Measurements from ENCODE around the gene FLT1.

Gene FLT1

GRCh38 chr13:28426381-28426780, 68.5 kb downstream of the FLT1 start:
- no peak for DNase-seq (ENCODE audit: low read depth)

- DNase-seq (ENCODE audit: low read depth): no peak
Observed at GRCh38 chr13:28425793-28426192, 69.1 kb downstream of the FLT1 start.

GRCh38 chr13:28424541-28424940, 70.4 kb downstream of the FLT1 start:
- DNase-seq (ENCODE audit: low read depth): no peak

- peak; percentile 30 for DNase-seq (ENCODE audit: low read depth)
Observed at GRCh38 chr13:28423010-28423409, 71.9 kb downstream of the FLT1 start.

- no peak for DNase-seq (ENCODE audit: low read depth)
Observed at GRCh38 chr13:28421676-28422410, 73.1 kb downstream of the FLT1 start.

- no peak for DNase-seq (ENCODE audit: low read depth)
Observed at GRCh38 chr13:28420704-28421103, 74.2 kb downstream of the FLT1 start.

- DNase-seq (ENCODE audit: low read depth): no peak
Observed at GRCh38 chr13:28415994-28416421, 78.9 kb downstream of the FLT1 start.

- DNase-seq (ENCODE audit: low read depth): no peak
Observed at GRCh38 chr13:28413999-28414398, 80.9 kb downstream of the FLT1 start.

GRCh38 chr13:28412981-28413380, 81.9 kb downstream of the FLT1 start:
- no peak for DNase-seq (ENCODE audit: low read depth)

GRCh38 chr13:28411831-28412353, 83.0 kb downstream of the FLT1 start:
- no peak for DNase-seq (ENCODE audit: low read depth)

GRCh38 chr13:28410096-28410495, 84.8 kb downstream of the FLT1 start:
- DNase-seq (ENCODE audit: low read depth): peak; percentile 30

- DNase-seq (ENCODE audit: low read depth): no peak
Observed at GRCh38 chr13:28409648-28410047, 85.3 kb downstream of the FLT1 start.

GRCh38 chr13:28408863-28409262, 86.1 kb downstream of the FLT1 start:
- no peak for DNase-seq (ENCODE audit: low read depth)

- DNase-seq (ENCODE audit: low read depth): peak; percentile 94
Observed at GRCh38 chr13:28408235-28408848, 86.6 kb downstream of the FLT1 start.

GRCh38 chr13:28406733-28407266, 88.1 kb downstream of the FLT1 start:
- DNase-seq (ENCODE audit: low read depth): no peak

GRCh38 chr13:28402057-28402381, 92.9 kb downstream of the FLT1 start:
- DNase-seq (ENCODE audit: low read depth): no peak

GRCh38 chr13:28401303-28402056, 93.4 kb downstream of the FLT1 start:
- no peak for DNase-seq (ENCODE audit: low read depth)

- no peak for DNase-seq (ENCODE audit: low read depth)
Observed at GRCh38 chr13:28396053-28396452, 98.9 kb downstream of the FLT1 start.

- no peak for DNase-seq (ENCODE audit: low read depth)
Observed at GRCh38 chr13:28394422-28394821, 100.5 kb downstream of the FLT1 start.

GRCh38 chr13:28392896-28393505, 101.9 kb downstream of the FLT1 start:
- no peak for DNase-seq (ENCODE audit: low read depth)

- no peak for DNase-seq (ENCODE audit: low read depth)
Observed at GRCh38 chr13:28392428-28392827, 102.5 kb downstream of the FLT1 start.

All from CMK (cell line).